B cell (primary cell): ENCODE results near the gene GBX1. TPM values are rescaled to one million over a fixed set of nuclear protein-coding genes. Genes with fewer than 3 reads are reported as not detected.

Experiments
- ATAC-seq: fragments of 200-7000 bp; cut with Tn5 transposase; one replicate; pipeline ENCODE4 v1.10.0; 2021; ENCODE audit warnings: low read depth, mild to moderate bottlenecking, moderate number of reproducible peaks, moderate library complexity
- CTCF ChIA-PET: fragments of 350-600 bp; sonication (Branson Sonifier 250); formaldehyde crosslinking; loops from one replicate; lab custom pipeline; 2021; ENCODE audit warnings: antibody characterized with exemption, inconsistent platforms; lab: Charles Lee
- POLR2A ChIA-PET: fragments of 350-600 bp; sonication (Branson Sonifier 250); formaldehyde crosslinking; loops from one replicate; lab custom pipeline; 2021; ENCODE audit warnings: antibody characterized with exemption; lab: Charles Lee
- DNase-seq: peaks from one replicate; pipeline ENCODE4 v3.0.0; 2013
- H2AFZ ChIP-seq: 2 replicates; pipeline ENCODE4 v1.6.1; 2012; ENCODE audit warnings: mild to moderate bottlenecking, low read depth, low read length; ENCODE audit not compliant: insufficient read depth, poor library complexity, severe bottlenecking
- H3K27ac ChIP-seq, 2 donors: 1 replicate in 1 of 2; 2 replicates in 1 of 2; pipeline ENCODE4 v1.5.1; 2012 to 2013; ENCODE audit warnings: low read length in 2 of 2, mild to moderate bottlenecking in 2 of 2, moderate library complexity in 1 of 2
- H3K27me3 ChIP-seq, 4 experiments: fragments of 200-600 bp in 1 of 4; sonication (generic) in 1 of 4; replicated peaks in 1 of 4; 1 replicate in 2 of 4; 2 replicates in 2 of 4; pipeline versions ENCODE4 v1.6.1 to v1.7.0; 2013 to 2016; ENCODE audit warnings: low read length in 3 of 4, mild to moderate bottlenecking in 2 of 4, mixed read lengths in 1 of 4, moderate library complexity in 1 of 4; ENCODE audit not compliant: insufficient read depth in 4 of 4, control insufficient read depth in 3 of 4; ENCODE audit errors: control extremely low read depth in 1 of 4
- H3K36me3 ChIP-seq, 2 experiments: replicated peaks in 1 of 2; 1 replicate in 1 of 2; 2 replicates in 1 of 2; pipeline versions ENCODE4 v1.6.1 to v1.7.1; 2013; ENCODE audit warnings: low read length in 1 of 2; ENCODE audit not compliant: insufficient read depth in 2 of 2, control insufficient read depth in 1 of 2; ENCODE audit errors: control extremely low read depth in 1 of 2, extremely low read depth in 1 of 2
- H3K4me1 ChIP-seq, 2 donors: fragments of 200-600 bp in 1 of 2; sonication (generic) in 1 of 2; 1 replicate in 1 of 2; 2 replicates in 1 of 2; pipeline versions ENCODE4 v1.5.1 to v1.6.1; 2013 to 2017; ENCODE audit warnings: low read length in 2 of 2; ENCODE audit not compliant: control insufficient read depth in 2 of 2, insufficient read depth in 2 of 2
- H3K4me2 ChIP-seq: replicated peaks from 2 replicates; pipeline ENCODE3; 2012; ENCODE audit warnings: mild to moderate bottlenecking, low read depth, low read length; ENCODE audit not compliant: poor library complexity, severe bottlenecking
- H3K4me3 ChIP-seq, 5 experiments: fragments of 200-600 bp in 1 of 5; sonication (generic) in 1 of 5; 1 replicate in 3 of 5; 2 replicates in 2 of 5; pipeline versions ENCODE4 v1.5.1 to v1.7.0; 2011 to 2016; ENCODE audit warnings: low read length in 4 of 5, mild to moderate bottlenecking in 4 of 5, low read depth in 2 of 5, control low read depth in 1 of 5, moderate library complexity in 1 of 5; ENCODE audit not compliant: insufficient read depth in 1 of 5; ENCODE audit errors: control extremely low read depth in 1 of 5, extremely low read depth in 1 of 5
- H3K79me2 ChIP-seq: fragments of 200-600 bp; sonication (generic); one replicate; pipeline ENCODE4 v1.6.0; 2016; ENCODE audit warnings: low read length; ENCODE audit not compliant: control insufficient read depth, insufficient read depth
- H3K9ac ChIP-seq: fragments of 200-600 bp; sonication (generic); 2 replicates; pipeline ENCODE4 v1.6.1; 2017; ENCODE audit warnings: mild to moderate bottlenecking, low read length, moderate library complexity
- H3K9me3 ChIP-seq, 3 donors: one replicate each; pipeline versions ENCODE4 v1.6.1 to v1.7.1; 2013; ENCODE audit warnings: low read length in 2 of 3; ENCODE audit not compliant: control insufficient read depth in 2 of 3, insufficient read depth in 1 of 3; ENCODE audit errors: control extremely low read depth in 1 of 3
- H4K20me1 ChIP-seq: 2 replicates; pipeline ENCODE4 v1.6.0; 2012; ENCODE audit warnings: mild to moderate bottlenecking, low read length; ENCODE audit not compliant: insufficient read depth, control insufficient read depth, poor library complexity, severe bottlenecking
- H3K27ac Mint-ChIP-seq: one replicate; pipeline ENCODE4 v1.8.0; 2021; ENCODE audit warnings: mixed read lengths
- H3K27me3 Mint-ChIP-seq: one replicate; pipeline ENCODE4 v1.8.0; 2021; ENCODE audit warnings: mixed read lengths
- H3K4me1 Mint-ChIP-seq: one replicate; pipeline ENCODE4 v1.8.0; 2021; ENCODE audit warnings: mixed read lengths
- H3K4me3 Mint-ChIP-seq: one replicate; pipeline ENCODE4 v1.8.0; 2021; ENCODE audit warnings: mixed read lengths
- H3K9me3 Mint-ChIP-seq: one replicate; pipeline ENCODE4 v1.8.0; 2022; ENCODE audit warnings: mixed read lengths; ENCODE audit not compliant: insufficient read depth
- EZH2 ChIP-seq: IDR thresholded peaks from 2 replicates; pipeline ENCODE4 v1.6.1; 2012; ENCODE audit warnings: borderline replicate concordance, low read depth, mild to moderate bottlenecking, moderate library complexity, low read length; ENCODE audit not compliant: insufficient read depth, poor library complexity, severe bottlenecking
- WGBS: methylation state at CpG from one replicate; pipeline ENCODE4 v1.1.5; 2013; ENCODE audit warnings: missing lambda C conversion rate; ENCODE audit not compliant: insufficient coverage; 5-methylcytosine and 5-hydroxymethylcytosine counted together
- intact Hi-C: fragments of 100-400 bp; cut with micrococcal nuclease; formaldehyde crosslinking; loops from one replicate; pipeline ENCODE4 v1.10.0; 2022
- polyA plus RNA-seq: library from polyadenylated mRNA; depleted of rRNA; stranded (reverse); fragments of >200 nt; gene quantifications from 2 replicates; pipeline ENCODE4 v1.2.3, GENCODE V29; 2012
- total RNA-seq, 2 donors: library from RNA; stranded (reverse); fragments of 120-200 nt in 1 of 2; gene quantifications; 1 replicate in 1 of 2; 2 replicates in 1 of 2; pipeline versions ENCODE4 v1.2.3 to v1.2.4, GENCODE V29; 2013 to 2022
- TF ChIP-seq, protein P1 (sequence below): fragments of 200-600 bp; IDR thresholded peaks from one replicate; pipeline ENCODE4 v1.8.0; 2022; ENCODE audit warnings: antibody characterized with exemption, mild to moderate bottlenecking

The GBX1 gene
- total and polyA plus RNA-seq, 2 donors (not counting 1 experiment from before 2014, with no cell fraction given) = not detected

DNA sequence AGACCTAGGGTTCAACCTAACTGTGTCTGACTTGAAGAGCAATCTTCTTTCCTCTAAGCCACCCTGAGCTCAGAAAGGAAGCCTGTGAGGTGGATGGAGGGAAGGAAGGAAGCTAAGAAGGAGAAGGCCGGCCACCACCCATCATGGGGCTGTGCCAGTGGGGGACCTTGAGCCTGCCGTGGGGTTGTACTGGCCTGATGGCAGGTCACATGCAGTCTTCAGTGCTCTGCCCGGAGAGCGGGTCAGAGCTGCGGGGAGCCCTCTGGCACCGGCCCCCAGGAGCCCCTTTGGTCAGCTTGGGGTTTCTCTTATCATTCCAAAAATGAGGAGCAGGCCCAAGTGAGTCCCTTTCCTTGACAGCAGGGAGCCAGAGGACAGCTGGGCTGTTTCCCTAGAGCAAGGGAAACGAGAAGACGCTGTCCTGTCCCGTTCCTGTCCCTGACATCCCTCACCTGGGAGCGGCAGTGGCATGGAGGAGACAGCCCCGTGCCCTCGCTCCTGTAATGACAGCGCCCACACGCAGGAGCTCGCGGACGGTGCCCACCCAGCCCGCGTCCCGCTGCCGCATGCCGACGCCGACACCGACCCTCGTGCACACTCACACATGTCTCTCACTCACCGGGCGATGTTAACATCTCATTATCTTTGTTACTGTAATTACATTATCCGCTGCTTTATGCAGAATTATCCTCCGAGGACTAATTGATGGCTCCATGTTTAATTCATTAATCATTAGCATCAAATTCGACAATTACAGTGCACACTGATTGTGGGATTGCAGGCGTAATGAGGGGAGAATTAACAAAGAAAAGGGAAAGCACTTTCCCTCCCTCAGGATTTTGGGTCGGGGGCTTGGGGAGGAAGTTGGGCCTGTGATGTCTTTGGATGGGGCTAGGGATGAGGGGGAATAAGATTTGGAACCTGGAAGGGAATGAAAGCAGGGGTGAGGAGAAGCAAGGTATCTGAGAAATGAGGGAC, 31.3 kb downstream of the GBX1 start:
- CTCF ChIA-PET = interaction anchor here (1.2 to 1.3 kb wide), 2 partner anchors 9 to 12 kb away, joined by 3 to 7 read pairs; no protein-coding TSS in a partner anchor
- no peak overlapping the region for H3K4me2 ChIP-seq
- ATAC-seq = no peak
- no peaks in the 10 kb centered on the region for H3K9me3 Mint-ChIP-seq
- H3K27ac ChIP-seq = no peak overlapping the region
- no peaks in the 10 kb centered on the region for H4K20me1 ChIP-seq
- no peaks in the 10 kb centered on the region for H3K4me1 ChIP-seq
- H3K79me2 ChIP-seq = no peaks in the 10 kb centered on the region
- no peak for DNase-seq
- H3K4me3 ChIP-seq = no peak overlapping the region
- H2AFZ ChIP-seq = no peak overlapping the region
- no peak overlapping the region for H3K9ac ChIP-seq
- no peaks in the 10 kb centered on the region for H3K27me3 ChIP-seq
- no peak overlapping the region for H3K4me3 Mint-ChIP-seq
- no peak for TF ChIP-seq EZH2
- TF ChIP-seq, protein P1, sequence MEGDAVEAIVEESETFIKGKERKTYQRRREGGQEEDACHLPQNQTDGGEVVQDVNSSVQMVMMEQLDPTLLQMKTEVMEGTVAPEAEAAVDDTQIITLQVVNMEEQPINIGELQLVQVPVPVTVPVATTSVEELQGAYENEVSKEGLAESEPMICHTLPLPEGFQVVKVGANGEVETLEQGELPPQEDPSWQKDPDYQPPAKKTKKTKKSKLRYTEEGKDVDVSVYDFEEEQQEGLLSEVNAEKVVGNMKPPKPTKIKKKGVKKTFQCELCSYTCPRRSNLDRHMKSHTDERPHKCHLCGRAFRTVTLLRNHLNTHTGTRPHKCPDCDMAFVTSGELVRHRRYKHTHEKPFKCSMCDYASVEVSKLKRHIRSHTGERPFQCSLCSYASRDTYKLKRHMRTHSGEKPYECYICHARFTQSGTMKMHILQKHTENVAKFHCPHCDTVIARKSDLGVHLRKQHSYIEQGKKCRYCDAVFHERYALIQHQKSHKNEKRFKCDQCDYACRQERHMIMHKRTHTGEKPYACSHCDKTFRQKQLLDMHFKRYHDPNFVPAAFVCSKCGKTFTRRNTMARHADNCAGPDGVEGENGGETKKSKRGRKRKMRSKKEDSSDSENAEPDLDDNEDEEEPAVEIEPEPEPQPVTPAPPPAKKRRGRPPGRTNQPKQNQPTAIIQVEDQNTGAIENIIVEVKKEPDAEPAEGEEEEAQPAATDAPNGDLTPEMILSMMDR = no peak
- WGBS = 95% methylated on average over 28 of the region's 33 CpGs
- no peak overlapping the region for H3K27ac Mint-ChIP-seq
- no peaks in the 10 kb centered on the region for H3K4me1 Mint-ChIP-seq
- intact Hi-C loops = no loop called here
- H3K36me3 ChIP-seq = no peaks in the 10 kb centered on the region
- H3K9me3 ChIP-seq = no peaks in the 10 kb centered on the region
- no peaks in the 10 kb centered on the region for H3K27me3 Mint-ChIP-seq
- POLR2A ChIA-PET = no interaction called here

DNA sequence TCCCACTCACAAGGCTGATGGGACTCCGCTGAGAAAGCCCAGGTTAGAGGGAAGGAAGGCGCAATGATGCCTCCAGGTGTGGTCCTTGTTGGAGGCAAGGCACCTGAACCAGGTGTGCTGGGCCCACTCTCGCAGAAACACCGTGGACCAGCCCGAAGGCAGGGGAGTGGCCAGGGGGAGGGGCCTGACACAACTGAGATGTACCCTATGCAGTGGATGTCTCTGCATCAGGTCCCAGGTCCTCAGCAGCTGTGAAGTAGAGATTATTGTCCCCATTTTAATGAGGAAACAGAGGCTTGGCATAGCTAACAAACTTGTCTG, 32.0 kb downstream of the GBX1 start:
- no peak overlapping the region for H3K4me3 Mint-ChIP-seq
- CTCF ChIA-PET = interaction anchor here (1.3 kb wide), 1 partner anchor 11 kb away, joined by 7 read pairs; no protein-coding TSS in a partner anchor

More for the DNA sequence above, 32.0 kb downstream of the GBX1 start:
- Histone ChIP-seq H3K27ac (no peak overlapping the region), H3K4me2 (no peak overlapping the region), H3K36me3 (no peaks in the 10 kb centered on the region), H3K9me3 (no peaks in the 10 kb centered on the region), H3K27me3 (no peaks in the 10 kb centered on the region), H3K79me2 (no peaks in the 10 kb centered on the region), H2AFZ (no peak overlapping the region), H4K20me1 (no peaks in the 10 kb centered on the region), H3K4me1 (no peaks in the 10 kb centered on the region), H3K9ac (no peak overlapping the region), H3K4me3 (no peak overlapping the region)
- TF ChIP-seq, protein P1 = no peak
- TF ChIP-seq EZH2 = no peak
- no peaks in the 10 kb centered on the region for H3K9me3 Mint-ChIP-seq
- no peaks in the 10 kb centered on the region for H3K4me1 Mint-ChIP-seq
- POLR2A ChIA-PET = no interaction called here
- no peak for DNase-seq
- intact Hi-C loops = no loop called here
- no peak for ATAC-seq
- H3K27ac Mint-ChIP-seq = no peak overlapping the region
- WGBS = 98% methylated on average over 5 of the region's 5 CpGs
- H3K27me3 Mint-ChIP-seq = no peaks in the 10 kb centered on the region
